Natural killer cell (primary cell): Measurements from ENCODE around the gene SSC5D. TPM values are rescaled to one million over a fixed set of nuclear protein-coding genes. Genes with fewer than 3 reads are reported as not detected.
"Not testable (repeated sequence)": the region's sequence is repeated elsewhere in the genome, so short reads cannot be mapped to it uniquely, and the experiment has no call there.

Experiments used
- ATAC-seq, 3 donors: fragments of 150-1000 bp in 2 of 3; fragments of 200-7000 bp in 1 of 3; cut with Tn5 transposase; 1 replicate in 1 of 3; 2 replicates in 2 of 3; pipeline ENCODE4 v1.10.0; 2021; ENCODE audit warnings: mild to moderate bottlenecking in 2 of 3, moderate library complexity in 2 of 3
- DNase-seq, 2 donors: peaks; one replicate each; pipeline versions ENCODE4 v3.0.0 to v3.0.0-alpha.2; 2013 to 2021; ENCODE audit warnings: mixed read lengths in 1 of 2
- H3K27ac ChIP-seq: one replicate; pipeline ENCODE4 v1.5.1; 2013; ENCODE audit warnings: mild to moderate bottlenecking, low read length
- H3K27me3 ChIP-seq: one replicate; pipeline ENCODE4 v1.6.1; 2013; ENCODE audit warnings: low read length; ENCODE audit not compliant: control insufficient read depth, insufficient read depth
- H3K36me3 ChIP-seq: one replicate; pipeline ENCODE4 v1.6.1; 2013; ENCODE audit warnings: low read length; ENCODE audit not compliant: control insufficient read depth, insufficient read depth
- H3K4me1 ChIP-seq: one replicate; pipeline ENCODE4 v1.6.1; 2013; ENCODE audit warnings: low read length; ENCODE audit not compliant: control insufficient read depth, insufficient read depth
- H3K4me3 ChIP-seq: one replicate; pipeline ENCODE4 v1.5.1; 2013; ENCODE audit warnings: low read length
- H3K9me3 ChIP-seq: one replicate; pipeline ENCODE4 v1.6.1; 2013; ENCODE audit warnings: low read length; ENCODE audit not compliant: control insufficient read depth, insufficient read depth
- H3K27ac Mint-ChIP-seq, 2 donors: one replicate each; pipeline ENCODE4 v1.8.0; 2022; ENCODE audit warnings: mild to moderate bottlenecking in 2 of 2, mixed read lengths in 2 of 2, moderate library complexity in 1 of 2
- H3K27me3 Mint-ChIP-seq, 2 donors: one replicate each; pipeline ENCODE4 v1.8.0; 2022; ENCODE audit warnings: low read depth in 2 of 2, mixed read lengths in 2 of 2
- H3K36me3 Mint-ChIP-seq: one replicate; pipeline ENCODE4 v1.8.0; 2022; ENCODE audit warnings: mixed read lengths
- H3K4me1 Mint-ChIP-seq, 2 donors: one replicate each; pipeline ENCODE4 v1.8.0; 2022; ENCODE audit warnings: mixed read lengths in 2 of 2
- H3K4me3 Mint-ChIP-seq: one replicate; pipeline ENCODE4 v1.8.0; 2022; ENCODE audit warnings: mild to moderate bottlenecking, moderate library complexity, mixed read lengths
- H3K9me3 Mint-ChIP-seq, 2 donors: one replicate each; pipeline ENCODE4 v1.8.0; 2022; ENCODE audit warnings: mixed read lengths in 2 of 2
- CTCF ChIP-seq: fragments of 200-600 bp; IDR thresholded peaks from one replicate; pipeline ENCODE4 v1.8.0; 2022; ENCODE audit warnings: antibody characterized with exemption
- WGBS: methylation state at CpG from one replicate; pipeline ENCODE4 v1.1.7; 2013; ENCODE audit warnings: missing lambda C conversion rate; ENCODE audit not compliant: insufficient coverage; 5-methylcytosine and 5-hydroxymethylcytosine counted together
- intact Hi-C: fragments of 100-400 bp; cut with micrococcal nuclease; formaldehyde crosslinking; loops from one replicate; pipeline ENCODE4 v1.14.2; 2022
- total RNA-seq, 4 donors: library from RNA; stranded (reverse); fragments of 120-200 nt in 1 of 4; gene quantifications; one replicate each; pipeline versions ENCODE4 v1.2.3 to v1.2.4, GENCODE V29; 2013 to 2022

The SSC5D gene
- total RNA-seq, 3 donors from 2014 or later (not counting 1 experiment from before 2014, with no cell fraction given): 0.11 to 0.68 (median 0.58) TPM

DNA sequence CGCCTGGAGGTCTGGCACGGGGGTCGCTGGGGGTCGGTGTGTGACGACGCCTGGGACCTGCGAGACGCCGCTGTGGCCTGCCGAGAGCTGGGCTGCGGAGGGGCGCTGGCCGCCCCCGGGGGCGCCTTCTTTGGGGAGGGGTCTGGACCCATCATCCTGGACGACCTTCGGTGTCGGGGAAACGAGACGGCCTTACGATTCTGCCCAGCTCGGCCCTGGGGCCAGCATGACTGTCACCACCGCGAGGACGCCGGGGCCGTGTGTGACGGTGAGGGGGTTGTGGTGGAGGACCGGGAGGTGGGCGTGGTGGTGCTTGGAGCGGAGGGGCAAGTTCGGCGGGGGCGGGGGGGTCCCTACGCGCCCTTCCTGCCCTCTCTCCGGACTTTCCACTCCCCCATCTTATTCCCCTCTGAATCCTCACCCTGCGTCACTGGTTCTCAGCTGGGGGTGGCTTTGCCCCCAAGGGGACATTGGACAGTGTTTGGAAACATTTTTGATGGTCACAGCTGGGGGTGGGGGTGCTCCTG, 5.5 kb downstream of the SSC5D start:
- no peaks in the 10 kb centered on the region for H3K4me1 ChIP-seq
- intact Hi-C loops: no loop called here
- no peaks in the 10 kb centered on the region for H3K9me3 Mint-ChIP-seq
- ATAC-seq: no peak
- no peak overlapping the region for H3K4me3 ChIP-seq
- H3K36me3 Mint-ChIP-seq: no peaks in the 10 kb centered on the region
- no peak overlapping the region for H3K27ac ChIP-seq
- WGBS: 59% methylated on average over 28 of the region's 38 CpGs
- no peaks in the 10 kb centered on the region for H3K36me3 ChIP-seq
- H3K4me3 Mint-ChIP-seq: no peak overlapping the region
- TF ChIP-seq CTCF: no peak
- H3K27me3 ChIP-seq: no peaks in the 10 kb centered on the region
- peaks cover 0 to 6% of the 10 kb centered on the region in 2 donors for H3K27me3 Mint-ChIP-seq
- H3K9me3 ChIP-seq: no peaks in the 10 kb centered on the region
- no peak for DNase-seq
- H3K4me1 Mint-ChIP-seq: no peaks in the 10 kb centered on the region
- no peak overlapping the region for H3K27ac Mint-ChIP-seq

DNA sequence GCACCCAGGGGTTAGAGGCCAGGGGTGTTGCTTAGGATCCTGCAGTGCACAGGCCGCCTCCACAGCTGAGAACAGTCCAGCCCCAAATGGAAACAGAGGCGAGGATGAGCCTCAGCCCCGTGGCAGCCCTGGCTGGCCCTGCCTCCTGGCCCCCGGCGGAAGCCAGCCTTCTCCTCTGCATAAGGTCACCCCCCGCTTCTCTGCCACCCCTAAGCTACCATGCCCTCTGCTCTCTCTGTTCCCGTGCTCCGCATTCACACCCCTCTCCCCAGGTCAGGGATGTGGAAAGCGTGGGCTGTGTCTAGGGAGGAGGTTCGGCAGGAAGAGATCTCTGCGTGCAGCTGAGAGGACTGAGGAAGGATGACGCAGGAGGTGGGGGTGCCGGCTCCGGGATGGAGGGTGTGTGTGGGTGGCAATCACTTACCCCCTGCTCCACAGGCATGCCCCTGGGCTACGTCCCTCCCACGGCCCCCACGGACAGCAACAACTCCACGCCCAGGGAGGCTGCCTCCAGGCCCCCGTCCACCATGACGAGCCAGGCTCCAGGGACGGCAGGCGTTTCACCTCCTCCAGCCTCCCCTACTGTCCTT, 6.0 kb downstream of the SSC5D start:
- Histone ChIP-seq H3K4me3 (no peak overlapping the region), H3K27ac (no peak overlapping the region), H3K4me1 (no peaks in the 10 kb centered on the region), H3K27me3 (no peaks in the 10 kb centered on the region), H3K36me3 (no peaks in the 10 kb centered on the region), H3K9me3 (no peaks in the 10 kb centered on the region)
- Mint-ChIP-seq H3K9me3 (no peaks in the 10 kb centered on the region), H3K27me3 (peaks cover 0 to 6% of the 10 kb centered on the region in 2 donors), H3K4me3 (no peak overlapping the region), H3K27ac (no peak overlapping the region), H3K4me1 (no peaks in the 10 kb centered on the region), H3K36me3 (no peaks in the 10 kb centered on the region)
- no peak for TF ChIP-seq CTCF
- ATAC-seq (peak in 1 of 3 donors; percentile 7), DNase-seq (no peak)
- intact Hi-C loops: no loop called here
- 53% methylated on average over 19 of the region's 22 CpGs for WGBS

- no peak overlapping the region for H3K4me3 ChIP-seq
- no peak overlapping the region for H3K27ac Mint-ChIP-seq
- H3K9me3 ChIP-seq: no peaks in the 10 kb centered on the region
- ATAC-seq (no peak), DNase-seq (no peak)
- H3K4me3 Mint-ChIP-seq: no peak overlapping the region
- H3K36me3 Mint-ChIP-seq: no peaks in the 10 kb centered on the region
- H3K4me1 Mint-ChIP-seq: no peaks in the 10 kb centered on the region
- no peaks in the 10 kb centered on the region for H3K36me3 ChIP-seq
- no peaks in the 10 kb centered on the region for H3K27me3 ChIP-seq
- H3K4me1 ChIP-seq: no peaks in the 10 kb centered on the region
- intact Hi-C loops: no loop called here
- H3K27me3 Mint-ChIP-seq: peaks cover 0 to 6% of the 10 kb centered on the region in 2 donors
- WGBS: 90% methylated on average over 11 of the region's 11 CpGs
- TF ChIP-seq CTCF: no peak
- H3K27ac ChIP-seq: no peak overlapping the region
- H3K9me3 Mint-ChIP-seq: no peaks in the 10 kb centered on the region
Observed at GRCh38 chr19:55495646-55496349, 7.6 kb downstream of the SSC5D start.

DNA sequence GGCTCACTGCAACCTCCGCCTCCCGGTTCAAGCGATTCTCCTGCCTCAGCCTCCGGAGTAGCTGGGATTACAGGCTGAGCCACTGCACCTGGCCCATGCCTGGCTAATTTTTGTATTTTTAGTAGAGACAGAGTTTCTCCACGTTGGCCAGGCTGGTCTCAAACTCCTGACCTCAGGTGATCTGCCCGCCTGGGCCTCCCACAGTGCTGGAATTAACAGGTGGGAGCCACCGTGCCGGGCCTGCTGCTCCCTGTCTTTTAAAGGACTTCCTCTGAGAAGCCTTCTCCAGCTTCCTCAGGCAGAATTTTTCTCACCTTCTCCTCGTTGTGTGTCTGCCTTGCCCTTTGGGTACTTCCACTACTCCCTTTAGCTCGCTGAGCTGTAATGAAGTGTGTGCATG, 8.6 kb downstream of the SSC5D start:
- H3K4me3 Mint-ChIP-seq, ATAC-seq, H3K27ac ChIP-seq, H3K9me3 ChIP-seq, H3K27me3 ChIP-seq, H3K4me1 Mint-ChIP-seq, H3K4me3 ChIP-seq, H3K9me3 Mint-ChIP-seq, DNase-seq, H3K36me3 Mint-ChIP-seq, intact Hi-C loops, H3K4me1 ChIP-seq, H3K36me3 ChIP-seq, H3K27me3 Mint-ChIP-seq, H3K27ac Mint-ChIP-seq: not testable (repeated sequence)
- WGBS: 87% methylated on average over 10 of the region's 10 CpGs
